ENCODE data around the gene MYOM3. TPM values are rescaled to one million over a fixed set of nuclear protein-coding genes. Genes with fewer than 3 reads are reported as not detected.

MYOM3 gene
- polyA plus RNA-seq, 1 donor from 2014 or later, result not detected

DNA sequence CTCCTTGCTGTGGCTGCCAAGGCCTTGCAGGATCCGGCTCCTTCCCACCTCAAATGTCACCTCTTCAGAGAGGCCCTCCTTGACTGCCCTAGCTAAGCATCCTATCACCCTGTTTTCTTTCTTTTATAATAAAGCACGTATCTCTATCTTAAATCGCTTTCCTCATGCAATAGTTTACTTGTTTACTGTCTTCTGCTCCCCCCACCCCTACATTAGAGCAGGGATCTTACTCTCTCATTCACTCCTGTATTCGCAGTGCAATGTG is 36.4 kb downstream of the MYOM3 start:
- Histone ChIP-seq H3K36me3 (ENCODE audit: insufficient read depth, low read length) (no peaks in the 10 kb centered on the region), H3K4me2 (ENCODE audit: low read length) (no peak overlapping the region), H3K27me3 (ENCODE audit: insufficient read depth, low read depth, low read length) (no peaks in the 10 kb centered on the region), H3K4me3 (ENCODE audit: low read length) (no peak overlapping the region), H2AFZ (ENCODE audit: low read depth, low read length) (no peak overlapping the region), H3K79me2 (replicated peaks; ENCODE audit: insufficient read depth, low read length) (no peaks in the 10 kb centered on the region), H3K9me3 (ENCODE audit: low read length) (no peaks in the 10 kb centered on the region), H3F3A (ENCODE audit: insufficient read depth, low read length, poor library complexity, severe bottlenecking) (no peaks in the 10 kb centered on the region), H3K27ac (ENCODE audit: low read length) (no peak overlapping the region), H3K9me2 (ENCODE audit: insufficient read depth, low read length) (no peaks in the 10 kb centered on the region), H4K20me1 (ENCODE audit: insufficient read depth) (no peaks in the 10 kb centered on the region), H3K9ac (ENCODE audit: low read length) (no peak overlapping the region)
- TF ChIP-seq, protein P1, sequence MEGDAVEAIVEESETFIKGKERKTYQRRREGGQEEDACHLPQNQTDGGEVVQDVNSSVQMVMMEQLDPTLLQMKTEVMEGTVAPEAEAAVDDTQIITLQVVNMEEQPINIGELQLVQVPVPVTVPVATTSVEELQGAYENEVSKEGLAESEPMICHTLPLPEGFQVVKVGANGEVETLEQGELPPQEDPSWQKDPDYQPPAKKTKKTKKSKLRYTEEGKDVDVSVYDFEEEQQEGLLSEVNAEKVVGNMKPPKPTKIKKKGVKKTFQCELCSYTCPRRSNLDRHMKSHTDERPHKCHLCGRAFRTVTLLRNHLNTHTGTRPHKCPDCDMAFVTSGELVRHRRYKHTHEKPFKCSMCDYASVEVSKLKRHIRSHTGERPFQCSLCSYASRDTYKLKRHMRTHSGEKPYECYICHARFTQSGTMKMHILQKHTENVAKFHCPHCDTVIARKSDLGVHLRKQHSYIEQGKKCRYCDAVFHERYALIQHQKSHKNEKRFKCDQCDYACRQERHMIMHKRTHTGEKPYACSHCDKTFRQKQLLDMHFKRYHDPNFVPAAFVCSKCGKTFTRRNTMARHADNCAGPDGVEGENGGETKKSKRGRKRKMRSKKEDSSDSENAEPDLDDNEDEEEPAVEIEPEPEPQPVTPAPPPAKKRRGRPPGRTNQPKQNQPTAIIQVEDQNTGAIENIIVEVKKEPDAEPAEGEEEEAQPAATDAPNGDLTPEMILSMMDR (IDR thresholded peaks at IDR 0.05; ENCODE audit: poor library complexity, severe bottlenecking), result no peak
- TF ChIP-seq EP300 (conservative IDR thresholded peaks at IDR 0.05; ENCODE audit: poor library complexity, severe bottlenecking), result no peak
- TF ChIP-seq, protein P2, sequence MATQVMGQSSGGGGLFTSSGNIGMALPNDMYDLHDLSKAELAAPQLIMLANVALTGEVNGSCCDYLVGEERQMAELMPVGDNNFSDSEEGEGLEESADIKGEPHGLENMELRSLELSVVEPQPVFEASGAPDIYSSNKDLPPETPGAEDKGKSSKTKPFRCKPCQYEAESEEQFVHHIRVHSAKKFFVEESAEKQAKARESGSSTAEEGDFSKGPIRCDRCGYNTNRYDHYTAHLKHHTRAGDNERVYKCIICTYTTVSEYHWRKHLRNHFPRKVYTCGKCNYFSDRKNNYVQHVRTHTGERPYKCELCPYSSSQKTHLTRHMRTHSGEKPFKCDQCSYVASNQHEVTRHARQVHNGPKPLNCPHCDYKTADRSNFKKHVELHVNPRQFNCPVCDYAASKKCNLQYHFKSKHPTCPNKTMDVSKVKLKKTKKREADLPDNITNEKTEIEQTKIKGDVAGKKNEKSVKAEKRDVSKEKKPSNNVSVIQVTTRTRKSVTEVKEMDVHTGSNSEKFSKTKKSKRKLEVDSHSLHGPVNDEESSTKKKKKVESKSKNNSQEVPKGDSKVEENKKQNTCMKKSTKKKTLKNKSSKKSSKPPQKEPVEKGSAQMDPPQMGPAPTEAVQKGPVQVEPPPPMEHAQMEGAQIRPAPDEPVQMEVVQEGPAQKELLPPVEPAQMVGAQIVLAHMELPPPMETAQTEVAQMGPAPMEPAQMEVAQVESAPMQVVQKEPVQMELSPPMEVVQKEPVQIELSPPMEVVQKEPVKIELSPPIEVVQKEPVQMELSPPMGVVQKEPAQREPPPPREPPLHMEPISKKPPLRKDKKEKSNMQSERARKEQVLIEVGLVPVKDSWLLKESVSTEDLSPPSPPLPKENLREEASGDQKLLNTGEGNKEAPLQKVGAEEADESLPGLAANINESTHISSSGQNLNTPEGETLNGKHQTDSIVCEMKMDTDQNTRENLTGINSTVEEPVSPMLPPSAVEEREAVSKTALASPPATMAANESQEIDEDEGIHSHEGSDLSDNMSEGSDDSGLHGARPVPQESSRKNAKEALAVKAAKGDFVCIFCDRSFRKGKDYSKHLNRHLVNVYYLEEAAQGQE (IDR thresholded peaks at IDR 0.05; ENCODE audit: borderline replicate concordance), result no peak
- TF ChIP-seq RAD21 (conservative IDR thresholded peaks at IDR 0.05), result no peak

- Histone ChIP-seq H2AFZ (ENCODE audit: low read depth, low read length) (no peak overlapping the region), H3K9me3 (ENCODE audit: low read length) (no peaks in the 10 kb centered on the region), H3K9ac (ENCODE audit: low read length) (no peak overlapping the region), H3F3A (ENCODE audit: insufficient read depth, low read length, poor library complexity, severe bottlenecking) (no peaks in the 10 kb centered on the region), H3K4me3 (ENCODE audit: low read length) (no peak overlapping the region), H3K27ac (ENCODE audit: low read length) (no peak overlapping the region), H3K9me2 (ENCODE audit: insufficient read depth, low read length) (no peaks in the 10 kb centered on the region), H3K79me2 (replicated peaks; ENCODE audit: insufficient read depth, low read length) (no peaks in the 10 kb centered on the region), H3K36me3 (ENCODE audit: insufficient read depth, low read length) (no peaks in the 10 kb centered on the region), H4K20me1 (ENCODE audit: insufficient read depth) (no peaks in the 10 kb centered on the region), H3K4me2 (ENCODE audit: low read length) (no peak overlapping the region), H3K27me3 (ENCODE audit: insufficient read depth, low read depth, low read length) (no peaks in the 10 kb centered on the region)
- TF ChIP-seq TAF1 (IDR thresholded peaks at IDR 0.05; ENCODE audit: low read depth) (no peak), SMC3 (conservative IDR thresholded peaks at IDR 0.05; ENCODE audit: poor library complexity) (no peak), EP300 (conservative IDR thresholded peaks at IDR 0.05; ENCODE audit: poor library complexity, severe bottlenecking) (no peak), MXI1 (conservative IDR thresholded peaks at IDR 0.05; ENCODE audit: poor library complexity, severe bottlenecking) (no peak), RAD21 (conservative IDR thresholded peaks at IDR 0.05) (no peak), EZH2 (IDR thresholded peaks at IDR 0.05; ENCODE audit: borderline replicate concordance, insufficient read depth, low read length, poor library complexity, severe bottlenecking) (no peak)
- TF ChIP-seq, protein P2 (IDR thresholded peaks at IDR 0.05; ENCODE audit: borderline replicate concordance), result no peak
- TF ChIP-seq, protein P1 (IDR thresholded peaks at IDR 0.05; ENCODE audit: poor library complexity, severe bottlenecking), result no peak
Observed at GRCh38 chr1:24074817-24075589, 36.9 kb downstream of the MYOM3 start.

Measured in neural cell (in vitro differentiated cells).